Measurements from ENCODE around the gene CFL1. TPM values are rescaled to one million over a fixed set of nuclear protein-coding genes. Genes with fewer than 3 reads are reported as not detected.

Gene CFL1
- total and polyA plus RNA-seq, 2 of the 8 experiments (the other 6 are each of a cell fraction or from before 2014, with no cell fraction given) = 1,252 to 1,365 TPM

GRCh38 chr11:65843811-65844210 lies 14.2 kb downstream of the CFL1 start:
- FAIRE-seq = no peak
- H3K79me1 ChIP-seq (ENCODE audit: low read depth, low read length) = no peaks in the 10 kb centered on the region
- no peak overlapping the region for H2BK120ac ChIP-seq (replicated peaks; ENCODE audit: low read depth, low read length)
- no peak overlapping the region for H3K4ac ChIP-seq (replicated peaks; ENCODE audit: insufficient read length, low read depth, low read length)
- H3K4me2 ChIP-seq (ENCODE audit: insufficient read depth in 1 of 2, low read depth in 2 of 2, low read length in 2 of 2) = no peak overlapping the region
- H3K18ac ChIP-seq (ENCODE audit: extremely low read depth, low read length) = no peak overlapping the region
- no peak overlapping the region for H3K23ac ChIP-seq (ENCODE audit: insufficient read length)
- no peaks in the 10 kb centered on the region for H3K36me3 ChIP-seq (ENCODE audit: control insufficient read depth in 2 of 4, insufficient read depth in 4 of 4, low read length in 3 of 4)
- H4K20me1 ChIP-seq (replicated peaks in 1 of 2; ENCODE audit: control insufficient read depth in 1 of 2, insufficient read depth in 2 of 2, low read length in 2 of 2) = no peaks in the 10 kb centered on the region
- H3K27me3 ChIP-seq (replicated peaks in 1 of 4; ENCODE audit: control insufficient read depth in 3 of 4, extremely low read depth in 1 of 4, insufficient read depth in 3 of 4, low read length in 3 of 4) = no peaks in the 10 kb centered on the region; a peak in 1 of 7 replicates
- no peak overlapping the region for H3K56ac ChIP-seq (replicated peaks; ENCODE audit: insufficient read length, low read depth, low read length)
- no peak overlapping the region for H2BK20ac ChIP-seq (ENCODE audit: low read length)
- H2AFZ ChIP-seq (ENCODE audit: low read length) = no peak overlapping the region
- no peak overlapping the region for H3K4me3 ChIP-seq (ENCODE audit: extremely low read depth in 1 of 4, insufficient read depth in 2 of 4, low read depth in 3 of 4, low read length in 4 of 4)
- CTCF ChIA-PET (ENCODE audit: partially characterized antibody) = interaction anchor here (0.5 to 15.2 kb wide), 9 partner anchors 8 to 137 kb away, joined by 3 to 283 read pairs (median 5); partner anchors contain the start of genes CCDC85B, CTSW, FIBP and MUS81
- H3K9ac ChIP-seq (replicated peaks in 1 of 4; ENCODE audit: extremely low read depth in 1 of 4, low read depth in 3 of 4, low read length in 3 of 4) = no peak overlapping the region
- no peak overlapping the region for H4K5ac ChIP-seq (ENCODE audit: insufficient read length, low read depth, low read length)
- H3K14ac ChIP-seq (ENCODE audit: insufficient read length) = no peak overlapping the region
- POLR2A ChIA-PET (ENCODE audit: partially characterized antibody) = interaction anchor here (38.3 kb wide), 1 partner anchor 31 kb away, joined by 1071 read pairs; the partner anchor contains the start of genes CCDC85B, CFL1, CTSW and EFEMP2
- H4K91ac ChIP-seq (replicated peaks; ENCODE audit: insufficient read length, low read length) = no peak overlapping the region
- no peaks in the 10 kb centered on the region for H3K79me2 ChIP-seq (ENCODE audit: control insufficient read depth in 1 of 2, insufficient read depth in 2 of 2, low read length in 2 of 2)
- H4K8ac ChIP-seq (ENCODE audit: extremely low read depth, insufficient read depth, low read length) = no peak overlapping the region
- H3K23me2 ChIP-seq (ENCODE audit: low read depth, low read length) = no peaks in the 10 kb centered on the region
- no peak overlapping the region for H2AK5ac ChIP-seq (ENCODE audit: low read depth, low read length)
- WGBS, 2 experiments (ENCODE audit: extremely low coverage in 1 of 2, insufficient coverage in 1 of 2, insufficient read length in 1 of 2, insufficient replicate concordance in 2 of 2, low coverage in 1 of 2, low lambda C conversion rate in 2 of 2, missing lambda C conversion rate in 1 of 2) = 84% methylated on average over 3 of the region's 3 CpGs; no CpG with 5 or more reads in 1 of the 2 experiments
- TF ChIP-seq POLR2AphosphoS5 (IDR thresholded peaks at IDR 0.05; ENCODE audit: low read depth, low read length) (no peak), POU5F1 (IDR thresholded peaks at IDR 0.05; ENCODE audit: low read depth, low read length) (no peak), GTF2F1 (IDR thresholded peaks at IDR 0.05; ENCODE audit: borderline replicate concordance, low read depth, low read length) (no peak), HDAC6 (IDR thresholded peaks at IDR 0.05; ENCODE audit: low read depth, low read length) (no peak), ZNF274 (IDR thresholded peaks at IDR 0.05; ENCODE audit: borderline replicate concordance, extremely low read depth, low read length) (no peak), SAP30 (IDR thresholded peaks at IDR 0.05; ENCODE audit: insufficient read depth, insufficient replicate concordance, low read length) (no peak), JUND (IDR thresholded peaks at IDR 0.05; ENCODE audit: low read length) (no peak)
- no peaks in the 10 kb centered on the region for H3K4me1 ChIP-seq (replicated peaks in 1 of 4; ENCODE audit: control insufficient read depth in 3 of 4, insufficient read depth in 4 of 4, low read length in 3 of 4)
- no peak for DNase-seq (ENCODE audit: low read depth in 1 of 2, low spot score in 2 of 2)
- H3K9me3 ChIP-seq (ENCODE audit: insufficient read depth in 2 of 2, low read depth in 1 of 2, low read length in 1 of 2) = no peaks in the 10 kb centered on the region
- no peak overlapping the region for H2BK12ac ChIP-seq (ENCODE audit: low read depth, low read length)
- no peak overlapping the region for H2BK15ac ChIP-seq (ENCODE audit: low read length)
- no peak overlapping the region for H3K27ac ChIP-seq (ENCODE audit: low read depth, low read length)
- H2BK5ac ChIP-seq (ENCODE audit: low read depth, low read length) = no peak overlapping the region

Measured in H1 (cell line).